HG03135 (cell line): ENCODE measurements around the gene EP400.

Source experiments
- ATAC-seq: cut with Tn5 transposase; IDR thresholded peaks from one replicate; pipeline ENCODE4 v1.9.1; 2021; ENCODE audit warnings: mild to moderate bottlenecking, moderate library complexity; ENCODE audit not compliant: unreplicated experiment

The EP400 gene

GRCh38 chr12:132110677-132111076 lies 160.9 kb downstream of the EP400 start:
- ATAC-seq: no peak

DNA sequence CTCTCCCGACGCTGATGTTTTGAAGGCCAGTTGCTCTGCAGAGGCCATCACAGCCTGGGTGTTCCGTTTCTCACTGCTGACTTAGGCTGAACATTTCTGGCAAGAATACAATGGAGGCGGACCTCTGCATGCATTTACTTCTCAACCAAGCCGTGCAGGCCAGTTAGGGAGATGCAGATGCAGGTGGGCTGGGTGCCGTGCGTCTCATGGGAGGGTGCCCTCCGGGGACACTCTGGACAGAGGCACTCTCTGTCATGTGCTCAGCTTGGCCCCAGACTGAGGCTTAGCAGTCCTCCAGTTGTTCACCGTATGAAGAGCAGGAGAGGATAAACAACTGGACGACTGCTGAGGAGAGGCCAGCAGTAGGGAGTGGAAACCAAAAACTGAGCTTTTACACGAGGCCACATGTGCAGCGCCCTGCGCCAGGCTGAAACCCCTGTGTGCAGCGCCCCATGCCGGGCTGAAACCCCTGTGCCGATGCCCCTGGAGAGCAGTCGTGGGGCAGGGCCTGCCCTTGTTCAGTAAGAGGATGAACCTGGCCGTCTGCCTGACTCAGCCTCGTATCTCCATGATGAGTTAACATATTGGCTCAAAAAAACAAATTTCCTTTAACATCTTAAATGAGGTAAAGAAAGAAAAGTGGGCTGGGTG lies 162.0 kb downstream of the EP400 start:
- no peak for ATAC-seq

GRCh38 chr12:132114667-132115066 lies 164.9 kb downstream of the EP400 start:
- ATAC-seq: no peak

DNA sequence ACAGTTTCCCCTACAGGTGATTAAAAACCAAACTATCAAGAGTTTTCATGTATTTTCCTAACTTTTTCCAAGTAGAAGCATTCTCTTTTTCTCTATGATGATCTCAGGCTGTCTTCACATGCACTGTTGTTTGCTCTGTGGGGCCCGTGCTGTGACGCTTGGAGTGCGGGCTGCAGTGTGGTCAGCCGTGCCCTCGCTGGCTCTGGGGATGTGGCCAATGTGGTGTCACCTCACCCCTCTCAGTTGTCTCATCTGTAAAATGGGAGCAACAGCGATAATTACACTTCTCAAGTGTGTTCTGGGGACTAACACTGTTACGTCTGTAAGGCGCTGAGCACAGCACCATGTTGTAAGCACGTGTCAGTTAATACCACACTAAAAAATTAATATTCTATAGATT lies 165.8 kb downstream of the EP400 start:
- no peak for ATAC-seq

GRCh38 chr12:132116709-132117557 lies 167.2 kb downstream of the EP400 start:
- ATAC-seq: no peak

DNA sequence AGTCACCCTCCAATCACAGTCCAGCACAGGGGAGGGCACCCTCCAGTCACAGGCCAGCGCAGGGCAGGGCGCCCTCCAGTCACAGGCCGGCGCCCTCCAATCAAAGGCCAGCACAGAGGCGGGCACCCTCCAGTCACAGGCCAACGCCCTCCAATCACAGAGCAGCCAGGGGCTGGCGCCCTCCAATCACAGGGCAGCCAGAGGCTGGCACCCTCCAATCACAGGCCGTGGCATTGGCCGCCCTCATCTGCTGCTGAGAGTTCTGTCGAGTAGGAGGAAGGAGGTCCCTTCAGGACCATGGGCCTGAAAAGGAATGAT lies 167.8 kb downstream of the EP400 start:
- no peak for ATAC-seq

- no peak for ATAC-seq
These were observed 169.1 kb downstream of the EP400 start for GRCh38 chr12:132118876-132119275.

- ATAC-seq: no peak
These were observed 171.5 kb downstream of the EP400 start for GRCh38 chr12:132121283-132121682.

- no peak for ATAC-seq
These were observed 174.4 kb downstream of the EP400 start for GRCh38 chr12:132123970-132124765.

DNA sequence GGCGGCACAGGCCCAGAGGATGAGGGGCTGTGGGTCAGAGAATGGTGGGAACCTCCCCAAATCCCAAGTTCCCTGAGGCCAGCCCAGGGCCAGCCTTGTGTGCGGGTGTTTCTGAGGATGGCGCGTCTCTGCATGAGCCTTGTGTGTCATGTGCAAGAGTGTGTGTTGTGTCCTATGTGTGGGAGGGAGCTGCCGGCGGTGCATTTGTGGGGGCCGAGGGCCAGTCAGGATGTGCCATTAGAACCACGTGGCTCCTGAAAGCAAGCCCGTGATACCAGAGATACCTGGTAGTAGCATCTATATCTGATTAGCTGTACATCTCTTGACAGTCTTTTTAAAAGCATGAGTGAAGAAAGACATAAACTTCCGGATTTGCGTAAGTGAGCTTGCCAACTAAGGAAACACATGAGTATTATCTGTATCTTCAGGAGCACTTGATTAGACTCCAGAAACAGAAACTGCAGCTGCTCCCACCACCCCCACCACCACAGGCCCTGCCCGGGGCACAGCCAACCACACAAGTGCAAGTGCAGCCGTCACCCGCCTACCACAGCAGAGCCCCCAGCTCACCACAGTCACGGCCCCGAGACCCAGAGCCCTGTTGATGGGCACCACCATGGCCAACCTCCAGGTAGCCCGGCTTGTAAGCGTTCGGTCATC lies 175.2 kb downstream of the EP400 start:
- ATAC-seq: no peak

DNA sequence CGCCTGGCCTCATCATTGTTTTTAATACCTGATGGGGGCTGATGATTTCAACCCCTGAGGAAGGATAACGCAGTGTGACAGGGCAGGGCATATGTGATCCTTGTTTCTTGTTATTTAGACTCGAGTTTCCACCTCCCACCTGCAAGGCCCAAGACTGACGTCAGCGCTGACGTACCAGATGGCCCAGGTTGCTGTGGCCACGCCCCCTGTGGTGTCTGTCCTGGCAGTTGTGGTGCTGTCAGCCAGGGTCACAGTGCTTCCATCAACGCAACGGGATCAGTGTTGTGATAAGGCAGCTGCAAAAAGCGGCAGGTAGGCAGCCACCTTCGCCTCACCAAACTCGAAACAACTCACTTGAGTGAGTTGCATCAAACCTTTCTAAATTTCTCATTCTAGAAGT lies 176.0 kb downstream of the EP400 start:
- no peak for ATAC-seq

DNA sequence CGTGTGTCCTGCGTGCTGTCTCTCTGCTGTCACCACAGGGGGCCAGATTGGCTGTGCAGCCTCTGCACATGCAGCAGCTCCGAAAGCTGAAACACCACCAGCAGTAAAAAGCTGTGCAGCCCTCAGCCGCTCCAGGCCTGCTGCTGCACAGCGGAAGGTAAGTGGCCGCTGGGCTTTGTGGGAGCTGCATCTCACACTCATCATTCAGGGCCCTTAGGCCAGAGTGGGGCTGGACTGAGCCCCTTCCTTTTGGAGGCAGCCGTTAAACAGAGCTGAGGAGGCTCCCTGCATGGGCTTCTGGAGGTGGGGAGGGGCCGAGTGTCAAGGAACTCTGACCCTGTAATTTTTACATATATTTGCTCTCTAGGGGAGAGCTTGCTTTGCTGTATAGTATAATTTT lies 177.3 kb downstream of the EP400 start:
- ATAC-seq: no peak

DNA sequence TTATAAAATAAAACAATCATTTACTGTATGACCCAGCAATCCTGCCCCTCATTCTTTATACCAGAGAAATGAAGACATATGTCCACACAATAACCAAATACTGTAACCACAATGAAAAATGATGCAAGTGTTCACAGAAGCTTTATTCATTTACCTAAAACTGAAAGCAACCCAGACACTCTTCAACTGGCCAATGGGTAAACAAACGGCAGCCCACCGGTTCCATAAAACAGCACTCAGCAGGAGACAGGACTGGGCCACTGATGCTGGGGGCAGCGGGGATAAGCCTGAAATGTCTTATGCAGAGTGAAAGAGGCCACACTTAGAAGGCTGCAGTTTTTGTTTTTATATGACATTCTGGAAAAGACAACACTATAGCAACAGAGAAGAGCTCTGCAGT lies 179.3 kb downstream of the EP400 start:
- no peak for ATAC-seq

DNA sequence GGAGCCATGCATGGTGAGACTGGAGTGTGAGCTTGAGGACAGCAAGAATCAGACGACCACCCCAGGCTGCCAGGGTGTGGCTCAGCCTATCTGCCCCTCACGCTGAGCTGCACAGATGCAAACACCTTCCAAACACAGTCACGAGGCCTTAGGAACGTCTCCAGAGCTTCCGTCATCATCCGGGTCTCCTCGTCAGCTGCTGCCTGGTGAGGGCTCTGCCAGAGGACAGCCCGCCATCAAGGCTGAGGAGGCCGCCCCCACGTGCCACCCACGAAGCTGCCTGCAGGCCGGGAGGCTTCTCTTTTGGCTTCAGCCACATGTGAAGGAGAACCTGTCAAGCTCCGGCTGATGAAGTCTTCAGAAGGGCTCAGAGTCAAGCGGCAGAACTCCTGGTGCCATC lies 180.9 kb downstream of the EP400 start:
- no peak for ATAC-seq
